Karpas-422 (cell line): ENCODE results near the gene PLCB3. TPM values are rescaled to one million over a fixed set of nuclear protein-coding genes. Genes with fewer than 3 reads are reported as not detected.
A peak's percentile ranks its signal among the peaks of the same experiment; 100 is the strongest.
"Not testable (repeated sequence)": the region's sequence is repeated elsewhere in the genome, so short reads cannot be mapped to it uniquely, and the experiment has no call there.

Source experiments
- DNase-seq: peaks from one replicate; pipeline ENCODE4 v3.0.0-alpha.2; 2015
- H2AFZ ChIP-seq: fragments of 200-600 bp; sonication (generic); 2 replicates; pipeline ENCODE4 v1.6.1; 2014; ENCODE audit warnings: antibody characterized with exemption, low read length, mixed read lengths
- H3K27ac ChIP-seq: fragments of 200-600 bp; sonication (generic); 2 replicates; pipeline ENCODE4 v1.5.1; 2014; ENCODE audit warnings: mild to moderate bottlenecking, low read length, moderate library complexity
- H3K27me3 ChIP-seq: fragments of 200-600 bp; sonication (generic); 2 replicates; pipeline ENCODE4 v1.6.1; 2014; ENCODE audit warnings: low read length, mixed read lengths
- H3K36me3 ChIP-seq: fragments of 200-600 bp; sonication (generic); 2 replicates; pipeline ENCODE4 v1.6.1; 2014; ENCODE audit warnings: low read length, mixed read lengths; ENCODE audit not compliant: insufficient read depth
- H3K4me1 ChIP-seq: fragments of 200-600 bp; sonication (generic); 2 replicates; pipeline ENCODE4 v1.6.1; 2014; ENCODE audit warnings: mild to moderate bottlenecking, low read length, mixed read lengths
- H3K4me2 ChIP-seq: fragments of 200-600 bp; sonication (generic); 2 replicates; pipeline ENCODE4 v1.6.1; 2014; ENCODE audit warnings: low read length, low read depth, mild to moderate bottlenecking; ENCODE audit not compliant: poor library complexity, severe bottlenecking
- H3K4me3 ChIP-seq: fragments of 200-600 bp; sonication (generic); 2 replicates; pipeline ENCODE4 v1.5.1; 2014; ENCODE audit warnings: mild to moderate bottlenecking, antibody characterized with exemption, low read length, mixed read lengths
- H3K79me2 ChIP-seq: fragments of 200-600 bp; sonication (generic); 2 replicates; pipeline ENCODE4 v1.6.1; 2014; ENCODE audit warnings: mild to moderate bottlenecking, low read length, mixed read lengths
- H3K9ac ChIP-seq: fragments of 200-600 bp; sonication (generic); 2 replicates; pipeline ENCODE4 v1.6.0; 2014; ENCODE audit warnings: low read length
- H3K9me2 ChIP-seq: fragments of 200-600 bp; sonication (generic), shearing (Covaris generic); replicated peaks from 2 replicates; pipeline ENCODE4 v1.6.0; 2014; ENCODE audit warnings: mild to moderate bottlenecking, low read length, moderate library complexity; ENCODE audit not compliant: insufficient read depth
- H3K9me3 ChIP-seq: fragments of 300-700, 200-600 bp; sonication (generic); 2 replicates; pipeline ENCODE4 v1.6.1; 2014; ENCODE audit warnings: low read length, mixed read lengths
- H4K20me1 ChIP-seq: fragments of 200-600 bp; sonication (generic); 2 replicates; pipeline ENCODE4 v1.6.1; 2014; ENCODE audit warnings: mild to moderate bottlenecking, antibody characterized with exemption, low read length, low read depth; ENCODE audit not compliant: insufficient read depth
- total RNA-seq: library from RNA; depleted of rRNA; stranded (reverse); fragments of >200 nt; shearing (Covaris generic); gene quantifications from 2 replicates; pipeline ENCODE4 v1.2.3, GENCODE V29; 2014; ENCODE audit warnings: low replicate concordance

Gene PLCB3
- total RNA-seq, 1 experiment from 2014 or later = 5.7 TPM

DNA sequence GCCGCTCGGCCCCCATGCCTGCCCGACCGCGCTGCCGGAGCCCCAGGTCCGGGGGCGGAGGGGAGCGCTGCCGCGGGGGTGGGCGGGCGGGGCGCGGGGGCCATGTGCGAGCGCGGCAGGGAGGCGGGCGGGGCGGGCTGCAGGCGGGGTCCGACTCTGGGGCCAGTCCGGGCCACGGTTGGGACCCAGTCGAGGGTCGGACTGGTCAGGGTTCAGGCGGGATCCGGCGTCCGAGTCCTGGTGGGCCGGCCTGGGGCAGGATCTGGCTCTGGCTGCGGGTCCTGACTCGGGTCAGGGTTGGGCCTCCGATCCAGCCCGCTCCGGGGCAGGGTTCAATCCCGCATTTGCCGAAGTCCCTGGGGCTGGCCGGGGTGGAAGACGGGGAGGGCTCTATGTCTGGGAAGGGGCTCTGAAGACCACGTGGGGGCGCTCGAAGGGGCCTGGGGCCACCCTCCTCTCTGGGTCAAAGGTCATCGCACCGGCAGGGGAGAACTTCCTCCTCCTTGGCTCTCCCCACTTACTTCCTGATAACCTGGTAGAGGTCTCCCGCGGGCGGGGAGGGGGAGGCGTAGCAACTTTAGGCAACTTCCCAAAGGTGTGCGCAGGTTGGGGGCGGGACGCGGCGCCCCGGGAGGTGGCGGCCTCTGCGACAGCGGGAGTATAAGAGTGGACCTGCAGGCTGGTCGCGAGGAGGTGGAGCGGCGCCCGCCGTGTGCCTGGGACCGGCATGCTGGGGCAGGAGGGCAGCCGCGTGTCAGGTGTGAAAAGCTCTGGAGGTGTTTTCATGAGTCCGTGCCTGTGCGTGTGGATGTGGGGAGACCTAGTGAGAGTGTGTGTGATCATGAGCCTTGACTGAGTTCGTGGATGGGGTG lies 54.6 kb downstream of the PLCB3 start:
- DNase-seq = peak; percentile 88

DNA sequence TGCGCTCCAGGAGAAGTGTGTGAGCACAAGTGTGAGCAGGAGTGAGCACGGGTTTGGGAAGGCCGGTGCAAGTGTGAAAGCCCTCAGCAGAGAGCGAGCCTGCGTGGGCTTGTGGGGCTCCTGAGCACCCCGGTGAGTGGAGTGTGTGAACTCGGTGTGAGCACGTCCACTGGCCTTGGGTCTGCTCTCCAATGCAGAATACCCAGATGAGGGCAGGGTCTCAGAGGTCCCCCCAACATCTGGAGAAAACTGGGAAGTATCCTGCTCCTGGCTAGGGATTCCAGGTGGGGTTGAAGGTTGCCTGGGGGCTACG lies 55.2 kb downstream of the PLCB3 start:
- no peaks in the 10 kb centered on the region for H3K9me3 ChIP-seq
- H3K27me3 ChIP-seq = no peaks in the 10 kb centered on the region
- peaks cover 30% of the 10 kb centered on the region for H3K4me1 ChIP-seq
- H3K79me2 ChIP-seq = peaks cover 35% of the 10 kb centered on the region
- H3K4me2 ChIP-seq = peak overlapping the region; percentile 82
- no peak for DNase-seq
- H3K9me2 ChIP-seq = no peaks in the 10 kb centered on the region
- peak overlapping the region; percentile 45 for H3K27ac ChIP-seq
- H3K36me3 ChIP-seq = peaks cover 7% of the 10 kb centered on the region; the same call in 1 of the 2 replicates
- H3K9ac ChIP-seq = peak overlapping the region; percentile 85
- no peak overlapping the region for H2AFZ ChIP-seq
- H4K20me1 ChIP-seq = peaks cover 8% of the 10 kb centered on the region; the same call in 1 of the 2 replicates
- peak overlapping the region; percentile 77 for H3K4me3 ChIP-seq

More for the DNA sequence above, 54.6 kb downstream of the PLCB3 start:
- Histone ChIP-seq H3K4me3 (peak overlapping the region; percentile 77), H3K9ac (peak overlapping the region; percentile 85), H3K79me2 (peaks cover 32% of the 10 kb centered on the region), H4K20me1 (peaks cover 8% of the 10 kb centered on the region; the same call in 1 of the 2 replicates), H3K9me2 (no peaks in the 10 kb centered on the region), H3K27me3 (no peaks in the 10 kb centered on the region), H3K36me3 (peaks cover 7% of the 10 kb centered on the region; the same call in 1 of the 2 replicates), H3K9me3 (no peaks in the 10 kb centered on the region), H3K4me1 (peaks cover 30% of the 10 kb centered on the region), H3K4me2 (peak overlapping the region; percentile 82), H3K27ac (peak overlapping the region; percentile 45), H2AFZ (no peak overlapping the region)

DNA sequence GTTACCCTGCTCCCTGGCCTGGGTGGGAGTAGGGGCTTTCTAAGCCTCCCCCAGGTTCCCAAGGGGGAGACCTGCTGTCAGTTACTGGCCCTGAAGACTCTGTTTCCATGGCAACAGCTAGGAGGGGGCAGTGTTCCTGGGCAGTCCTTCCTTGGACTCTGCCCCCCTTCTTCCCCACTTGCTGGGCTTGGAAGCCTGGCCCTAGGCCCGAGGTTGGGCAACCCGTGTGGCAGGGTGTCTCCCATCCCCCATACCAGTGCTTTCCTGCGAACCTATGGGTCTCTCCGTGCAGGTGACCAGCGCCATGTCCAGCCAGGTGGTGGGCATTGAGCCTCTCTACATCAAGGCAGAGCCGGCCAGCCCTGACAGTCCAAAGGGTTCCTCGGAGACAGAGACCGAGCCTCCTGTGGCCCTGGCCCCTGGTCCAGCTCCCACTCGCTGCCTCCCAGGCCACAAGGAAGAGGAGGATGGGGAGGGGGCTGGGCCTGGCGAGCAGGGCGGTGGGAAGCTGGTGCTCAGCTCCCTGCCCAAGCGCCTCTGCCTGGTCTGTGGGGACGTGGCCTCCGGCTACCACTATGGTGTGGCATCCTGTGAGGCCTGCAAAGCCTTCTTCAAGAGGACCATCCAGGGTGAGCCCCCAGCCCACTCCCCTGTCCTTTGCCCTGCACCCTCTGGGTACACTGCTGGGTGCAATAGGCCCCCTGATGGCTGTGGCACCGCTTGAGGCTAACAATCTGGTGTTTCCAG lies 55.7 kb downstream of the PLCB3 start:
- peak overlapping the region; percentile 82 for H3K4me2 ChIP-seq
- H3K9me2 ChIP-seq = no peaks in the 10 kb centered on the region
- peak overlapping the region; percentile 85 for H3K9ac ChIP-seq
- no peak for DNase-seq
- H3K79me2 ChIP-seq = peaks cover 35% of the 10 kb centered on the region
- H3K27me3 ChIP-seq = no peaks in the 10 kb centered on the region
- H4K20me1 ChIP-seq = peaks cover 8% of the 10 kb centered on the region; the same call in 1 of the 2 replicates
- peaks cover 7% of the 10 kb centered on the region; the same call in 1 of the 2 replicates for H3K36me3 ChIP-seq
- H3K4me1 ChIP-seq = peaks cover 30% of the 10 kb centered on the region
- no peak overlapping the region for H2AFZ ChIP-seq
- peak overlapping the region; percentile 77 for H3K4me3 ChIP-seq
- peak overlapping the region; percentile 45 for H3K27ac ChIP-seq
- no peaks in the 10 kb centered on the region for H3K9me3 ChIP-seq

DNA sequence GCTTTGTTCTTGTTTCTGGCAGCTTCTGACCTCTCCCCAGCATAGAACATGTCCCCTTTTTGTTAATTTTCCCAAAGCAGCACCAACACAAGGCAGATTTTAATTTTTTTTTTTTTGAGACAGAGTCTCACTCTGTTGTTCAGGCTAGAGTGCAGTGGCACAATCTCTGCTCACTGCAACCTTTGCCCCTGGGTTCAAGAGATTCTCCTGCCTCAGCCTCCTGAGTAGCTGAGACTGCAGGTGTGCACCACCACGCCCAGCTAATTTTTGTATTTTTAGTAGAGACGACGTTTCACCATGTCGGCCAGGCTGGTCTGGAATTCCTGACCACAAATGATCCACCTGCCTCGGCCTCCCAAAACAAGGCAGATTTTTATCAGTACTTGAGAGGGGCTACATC lies 56.5 kb downstream of the PLCB3 start:
- H3K4me3 ChIP-seq, H3K36me3 ChIP-seq, H4K20me1 ChIP-seq, H3K9me2 ChIP-seq, H2AFZ ChIP-seq, DNase-seq, H3K4me2 ChIP-seq, H3K27me3 ChIP-seq, H3K9me3 ChIP-seq: not testable (repeated sequence)
- Histone ChIP-seq H3K9ac (peak overlapping the region; percentile 85; the same call in 1 of the 2 replicates), H3K27ac (peak overlapping the region; percentile 45; the same call in 1 of the 2 replicates), H3K79me2 (peaks cover 38% of the 10 kb centered on the region), H3K4me1 (peaks cover 32% of the 10 kb centered on the region)

DNA sequence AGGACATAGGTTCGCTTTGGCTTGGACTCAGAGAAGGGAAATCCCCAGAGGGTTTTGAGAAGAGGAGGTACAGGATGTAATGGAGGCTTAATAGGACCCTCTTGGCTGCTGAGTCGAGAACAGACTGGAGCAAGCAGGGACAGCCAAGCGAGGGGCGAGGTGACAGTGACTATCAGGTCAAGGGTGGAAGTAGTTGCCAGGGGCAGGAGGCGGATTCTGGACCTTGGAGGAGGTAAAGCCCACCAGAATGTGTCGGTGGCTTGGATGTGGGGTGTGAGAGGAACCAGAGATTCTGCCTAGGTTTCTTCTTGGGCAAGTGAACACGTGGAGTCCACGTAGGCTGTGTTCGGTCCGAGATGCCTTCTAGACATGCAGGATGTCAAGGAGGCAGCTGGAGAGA lies 61.6 kb downstream of the PLCB3 start:
- Histone ChIP-seq H3K27me3 (no peaks in the 10 kb centered on the region), H3K4me2 (no peak overlapping the region), H3K36me3 (peaks cover 6% of the 10 kb centered on the region; the same call in 1 of the 2 replicates), H3K9me2 (no peaks in the 10 kb centered on the region), H2AFZ (no peak overlapping the region), H3K9me3 (no peaks in the 10 kb centered on the region), H3K4me3 (no peak overlapping the region), H3K27ac (no peak overlapping the region), H3K9ac (0 out of 2 replicates have a peak overlapping the region, but pooled peaks have one; percentile 20), H3K4me1 (peaks cover 34% of the 10 kb centered on the region), H3K79me2 (peaks cover 18% of the 10 kb centered on the region), H4K20me1 (0 out of 2 replicates have a peak, but pooled peaks cover 5% of the 10 kb centered on the region)
- no peak for DNase-seq

DNA sequence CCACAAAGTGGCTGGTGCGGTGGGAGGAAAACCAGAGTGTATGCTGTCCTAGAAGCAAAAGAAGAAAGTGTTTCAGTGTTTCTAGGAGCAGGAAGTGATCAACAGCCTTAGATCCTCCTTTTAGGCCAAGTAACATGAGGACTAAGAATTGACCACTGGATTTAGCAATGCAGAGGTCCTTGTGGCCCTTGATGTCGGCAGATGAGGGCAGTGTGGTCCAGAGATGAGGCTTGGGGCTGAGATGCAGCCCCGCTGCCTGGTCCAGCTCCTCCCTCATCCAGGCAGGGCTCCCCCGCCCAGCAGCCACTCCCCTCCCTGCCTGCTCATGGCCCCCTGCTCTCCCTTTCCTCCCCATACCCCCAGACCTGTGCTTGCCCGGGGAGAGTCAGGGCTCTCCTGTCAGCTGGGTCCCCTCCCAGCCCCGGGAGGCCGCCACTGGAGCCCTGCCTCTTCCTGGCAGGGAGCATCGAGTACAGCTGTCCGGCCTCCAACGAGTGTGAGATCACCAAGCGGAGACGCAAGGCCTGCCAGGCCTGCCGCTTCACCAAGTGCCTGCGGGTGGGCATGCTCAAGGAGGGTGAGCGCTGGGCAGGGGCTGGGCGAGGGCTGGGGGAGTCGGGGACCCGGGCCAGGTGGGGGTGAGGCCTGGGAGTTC lies 62.3 kb downstream of the PLCB3 start:
- Histone ChIP-seq H3K4me2 (no peak overlapping the region), H3K4me1 (peaks cover 34% of the 10 kb centered on the region), H4K20me1 (0 out of 2 replicates have a peak, but pooled peaks cover 5% of the 10 kb centered on the region), H2AFZ (no peak overlapping the region), H3K79me2 (peaks cover 20% of the 10 kb centered on the region), H3K36me3 (peaks cover 5% of the 10 kb centered on the region; the same call in 1 of the 2 replicates), H3K9me2 (no peaks in the 10 kb centered on the region), H3K9ac (0 out of 2 replicates have a peak overlapping the region, but pooled peaks have one; percentile 20), H3K27me3 (no peaks in the 10 kb centered on the region), H3K4me3 (no peak overlapping the region), H3K9me3 (no peaks in the 10 kb centered on the region), H3K27ac (no peak overlapping the region)
- no peak for DNase-seq

DNA sequence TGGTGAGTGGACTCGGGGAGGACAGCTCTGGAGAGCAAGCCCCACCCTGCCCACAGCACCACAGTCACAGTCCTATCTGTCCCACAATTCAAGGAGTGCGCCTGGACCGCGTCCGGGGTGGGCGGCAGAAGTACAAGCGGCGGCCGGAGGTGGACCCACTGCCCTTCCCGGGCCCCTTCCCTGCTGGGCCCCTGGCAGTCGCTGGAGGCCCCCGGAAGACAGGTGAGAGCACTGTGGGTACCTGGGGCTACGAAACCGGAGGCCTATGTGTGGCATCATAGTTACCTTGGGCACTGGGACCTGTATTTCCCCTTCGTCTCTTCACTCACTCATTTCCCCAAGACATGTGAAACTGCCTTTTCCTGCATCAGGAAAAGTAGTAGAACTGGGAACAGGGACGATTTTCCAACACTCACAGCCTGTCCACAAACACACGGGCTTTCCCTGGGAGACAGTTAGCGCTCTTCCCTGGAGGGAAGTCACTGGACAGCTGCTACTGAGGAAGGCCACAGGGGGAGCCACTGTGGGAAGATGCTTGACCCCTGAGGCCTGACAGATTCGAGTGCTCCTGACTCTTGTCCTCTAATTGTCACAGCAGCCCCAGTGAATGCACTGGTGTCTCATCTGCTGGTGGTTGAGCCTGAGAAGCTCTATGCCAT lies 62.9 kb downstream of the PLCB3 start:
- Histone ChIP-seq H3K27ac (no peak overlapping the region), H3K36me3 (peaks cover 5% of the 10 kb centered on the region; the same call in 1 of the 2 replicates), H3K27me3 (no peaks in the 10 kb centered on the region), H3K9me2 (no peaks in the 10 kb centered on the region), H4K20me1 (0 out of 2 replicates have a peak, but pooled peaks cover 5% of the 10 kb centered on the region), H3K9ac (no peak overlapping the region), H3K79me2 (peaks cover 24% of the 10 kb centered on the region), H3K4me2 (no peak overlapping the region), H3K4me3 (no peak overlapping the region), H3K9me3 (no peaks in the 10 kb centered on the region), H3K4me1 (peaks cover 40% of the 10 kb centered on the region), H2AFZ (no peak overlapping the region)
- DNase-seq = no peak
